ENCODE measurements around the gene MBNL2.

DNA sequence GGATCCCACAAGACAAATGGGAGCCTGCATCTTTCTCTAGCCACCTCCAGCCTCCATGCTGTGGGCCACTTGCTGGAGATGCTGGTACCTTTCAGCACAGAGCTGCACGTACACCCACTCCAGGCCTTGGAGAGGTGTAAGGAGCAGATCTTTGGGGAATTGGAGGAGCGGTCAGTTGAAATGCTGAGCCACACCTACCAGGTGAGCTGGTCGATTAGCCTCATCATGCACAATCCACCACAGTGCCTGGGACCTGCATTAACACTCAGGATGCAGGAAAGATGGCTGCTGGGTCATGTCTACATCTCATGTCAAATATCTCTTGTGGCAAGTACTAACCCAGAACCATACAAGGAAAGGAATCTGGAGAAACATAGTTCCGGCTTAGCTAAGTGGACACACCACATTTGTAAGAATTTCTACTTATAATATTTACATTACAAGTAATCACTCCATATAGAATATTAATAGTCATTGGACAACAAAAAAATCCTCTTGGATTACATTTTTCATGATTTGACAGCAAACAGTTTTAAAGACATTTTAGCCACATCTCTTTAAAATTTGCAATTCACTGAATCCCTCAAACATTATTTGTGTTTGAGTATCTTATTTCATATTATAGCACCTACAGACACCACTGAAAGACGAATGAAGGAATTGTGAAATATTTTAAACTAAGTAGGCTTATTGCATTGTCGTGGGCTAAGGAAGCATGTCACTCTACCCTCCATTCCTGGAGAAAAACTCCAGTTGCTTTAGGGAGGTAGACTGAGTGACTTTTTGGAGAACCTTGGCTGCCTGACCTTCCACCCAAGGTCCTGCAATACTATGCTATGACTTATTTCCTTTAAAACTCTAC, 21.8 kb upstream of the MBNL2 start:
- TF ChIP-seq, protein P1, sequence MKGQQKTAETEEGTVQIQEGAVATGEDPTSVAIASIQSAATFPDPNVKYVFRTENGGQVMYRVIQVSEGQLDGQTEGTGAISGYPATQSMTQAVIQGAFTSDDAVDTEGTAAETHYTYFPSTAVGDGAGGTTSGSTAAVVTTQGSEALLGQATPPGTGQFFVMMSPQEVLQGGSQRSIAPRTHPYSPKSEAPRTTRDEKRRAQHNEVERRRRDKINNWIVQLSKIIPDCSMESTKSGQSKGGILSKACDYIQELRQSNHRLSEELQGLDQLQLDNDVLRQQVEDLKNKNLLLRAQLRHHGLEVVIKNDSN (CRISPR knock-in tag; IDR thresholded peaks at IDR 0.05), result no peak
- TF ChIP-seq FOXJ3 (CRISPR knock-in tag; IDR thresholded peaks at IDR 0.05; ENCODE audit: borderline replicate concordance) (no peak), NR1H2 (CRISPR knock-in tag; IDR thresholded peaks at IDR 0.05) (no peak), SP1 (CRISPR knock-in tag; conservative IDR thresholded peaks at IDR 0.05) (no peak), ZNF232 (CRISPR knock-in tag; IDR thresholded peaks at IDR 0.05) (no peak)
- TF ChIP-seq, protein P2, sequence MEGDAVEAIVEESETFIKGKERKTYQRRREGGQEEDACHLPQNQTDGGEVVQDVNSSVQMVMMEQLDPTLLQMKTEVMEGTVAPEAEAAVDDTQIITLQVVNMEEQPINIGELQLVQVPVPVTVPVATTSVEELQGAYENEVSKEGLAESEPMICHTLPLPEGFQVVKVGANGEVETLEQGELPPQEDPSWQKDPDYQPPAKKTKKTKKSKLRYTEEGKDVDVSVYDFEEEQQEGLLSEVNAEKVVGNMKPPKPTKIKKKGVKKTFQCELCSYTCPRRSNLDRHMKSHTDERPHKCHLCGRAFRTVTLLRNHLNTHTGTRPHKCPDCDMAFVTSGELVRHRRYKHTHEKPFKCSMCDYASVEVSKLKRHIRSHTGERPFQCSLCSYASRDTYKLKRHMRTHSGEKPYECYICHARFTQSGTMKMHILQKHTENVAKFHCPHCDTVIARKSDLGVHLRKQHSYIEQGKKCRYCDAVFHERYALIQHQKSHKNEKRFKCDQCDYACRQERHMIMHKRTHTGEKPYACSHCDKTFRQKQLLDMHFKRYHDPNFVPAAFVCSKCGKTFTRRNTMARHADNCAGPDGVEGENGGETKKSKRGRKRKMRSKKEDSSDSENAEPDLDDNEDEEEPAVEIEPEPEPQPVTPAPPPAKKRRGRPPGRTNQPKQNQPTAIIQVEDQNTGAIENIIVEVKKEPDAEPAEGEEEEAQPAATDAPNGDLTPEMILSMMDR (IDR thresholded peaks at IDR 0.05), result no peak
